ENCODE measurements around the gene SORCS2.
A peak's percentile ranks its signal among the peaks of the same experiment; 100 is the strongest.

The SORCS2 gene

GRCh38 chr4:7338059-7338452 is 145.7 kb downstream of the SORCS2 start:
- no peak overlapping the region for H3K4me3 ChIP-seq (ENCODE audit: low read depth, low read length)
- TF ChIP-seq ZNF677 (tag by site-specific recombination; IDR thresholded peaks at IDR 0.05) (no peak), ZNF366 (tag by site-specific recombination; conservative IDR thresholded peaks at IDR 0.05) (peak; percentile 98), ZBTB17 (tag by site-specific recombination; IDR thresholded peaks at IDR 0.05) (peak; percentile 95)
- H3K9me3 ChIP-seq (ENCODE audit: control insufficient read depth, insufficient read depth, low read depth, low read length) = no peaks in the 10 kb centered on the region
- no peaks in the 10 kb centered on the region for H3K36me3 ChIP-seq (ENCODE audit: control insufficient read depth in 2 of 2, insufficient read depth in 1 of 2, low read length in 2 of 2)
- POLR2A ChIA-PET = no interaction called here
- CTCF ChIA-PET = no interaction called here
- no peak overlapping the region for H3K27ac ChIP-seq (ENCODE audit: extremely low read depth, low read depth, low read length)
- no peaks in the 10 kb centered on the region for H3K4me1 ChIP-seq (ENCODE audit: control insufficient read depth, insufficient read depth, low read length)

GRCh38 chr4:7338876-7339623 is 146.7 kb downstream of the SORCS2 start:
- POLR2A ChIA-PET = no interaction called here
- H3K4me1 ChIP-seq (ENCODE audit: control insufficient read depth, insufficient read depth, low read length) = no peaks in the 10 kb centered on the region
- CTCF ChIA-PET = interaction anchor here (0.6 kb wide), 1 partner anchor 1047 kb away, joined by 4 read pairs; no protein-coding TSS in a partner anchor

GRCh38 chr4:7339751-7340552 is 147.6 kb downstream of the SORCS2 start:
- Histone ChIP-seq H3K4me1 (ENCODE audit: control insufficient read depth, insufficient read depth, low read length) (no peaks in the 10 kb centered on the region), H3K27ac (ENCODE audit: extremely low read depth, low read depth, low read length) (no peak overlapping the region), H3K36me3 (ENCODE audit: control insufficient read depth in 2 of 2, insufficient read depth in 1 of 2, low read length in 2 of 2) (no peaks in the 10 kb centered on the region), H3K9me3 (ENCODE audit: control insufficient read depth, insufficient read depth, low read depth, low read length) (no peaks in the 10 kb centered on the region), H3K4me3 (ENCODE audit: low read depth, low read length) (no peak overlapping the region)
- ChIA-PET CTCF (interaction anchor here (1.0 kb wide), 1 partner anchor 102 kb away, joined by 3 read pairs; no protein-coding TSS in a partner anchor), POLR2A (no interaction called here)
- TF ChIP-seq KLF1 (tag by site-specific recombination; IDR thresholded peaks at IDR 0.05) = no peak
- no peak for TF ChIP-seq RBAK (tag by site-specific recombination; IDR thresholded peaks at IDR 0.05)
- no peak for TF ChIP-seq GLI4 (tag by site-specific recombination; IDR thresholded peaks at IDR 0.05)
- no peak for TF ChIP-seq ZIC2 (tag by site-specific recombination; IDR thresholded peaks at IDR 0.05)
- no peak for TF ChIP-seq ZNF138 (tag by site-specific recombination; IDR thresholded peaks at IDR 0.05; ENCODE audit: borderline replicate concordance)
- no peak for TF ChIP-seq ZNF223 (tag by site-specific recombination; IDR thresholded peaks at IDR 0.05)
- TF ChIP-seq ZNF510 (tag by site-specific recombination; IDR thresholded peaks at IDR 0.05; ENCODE audit: insufficient replicate concordance) = no peak
- no peak for TF ChIP-seq ZNF677 (tag by site-specific recombination; IDR thresholded peaks at IDR 0.05)
- TF ChIP-seq ZNF621 (tag by site-specific recombination; IDR thresholded peaks at IDR 0.05) = no peak
- no peak for TF ChIP-seq MYNN (tag by site-specific recombination; IDR thresholded peaks at IDR 0.05; ENCODE audit: borderline replicate concordance)
- no peak for TF ChIP-seq ZNF610 (tag by site-specific recombination; IDR thresholded peaks at IDR 0.05; ENCODE audit: borderline replicate concordance)
- no peak for TF ChIP-seq YY1 (tag by site-specific recombination; IDR thresholded peaks at IDR 0.05)
- no peak for TF ChIP-seq ZNF488 (tag by site-specific recombination; IDR thresholded peaks at IDR 0.05)
- TF ChIP-seq SP7 (tag by site-specific recombination; IDR thresholded peaks at IDR 0.05) = no peak

More at GRCh38 chr4:7338876-7339623, 146.7 kb downstream of the SORCS2 start:
- Histone ChIP-seq H3K9me3 (ENCODE audit: control insufficient read depth, insufficient read depth, low read depth, low read length) (no peaks in the 10 kb centered on the region), H3K27ac (ENCODE audit: extremely low read depth, low read depth, low read length) (no peak overlapping the region), H3K4me3 (ENCODE audit: low read depth, low read length) (no peak overlapping the region), H3K36me3 (ENCODE audit: control insufficient read depth in 2 of 2, insufficient read depth in 1 of 2, low read length in 2 of 2) (no peaks in the 10 kb centered on the region)
- TF ChIP-seq RBAK (tag by site-specific recombination; IDR thresholded peaks at IDR 0.05) = peak; percentile 29; the same call in 1 of the 2 replicates
- TF ChIP-seq ZNF518A (tag by site-specific recombination; conservative IDR thresholded peaks at IDR 0.05; ENCODE audit: low read depth) = no peak
- TF ChIP-seq ZNF324 (tag by site-specific recombination; IDR thresholded peaks at IDR 0.05) = no peak

Data from HEK293 (cell line).